VCaP (cell line): ENCODE measurements around the gene PRKAG1.

ENCODE experiments used
- H3K27ac ChIP-seq: fragments of 450-650 bp; 2 replicates; pipeline ENCODE4 v1.5.1; 2017
- TF ChIP-seq, protein P1 (sequence below): fragments of 450-650 bp; conservative IDR thresholded peaks from 2 replicates; pipeline ENCODE4 v1.5.1; 2017; ENCODE audit warnings: mild to moderate bottlenecking, moderate library complexity

The PRKAG1 gene

DNA sequence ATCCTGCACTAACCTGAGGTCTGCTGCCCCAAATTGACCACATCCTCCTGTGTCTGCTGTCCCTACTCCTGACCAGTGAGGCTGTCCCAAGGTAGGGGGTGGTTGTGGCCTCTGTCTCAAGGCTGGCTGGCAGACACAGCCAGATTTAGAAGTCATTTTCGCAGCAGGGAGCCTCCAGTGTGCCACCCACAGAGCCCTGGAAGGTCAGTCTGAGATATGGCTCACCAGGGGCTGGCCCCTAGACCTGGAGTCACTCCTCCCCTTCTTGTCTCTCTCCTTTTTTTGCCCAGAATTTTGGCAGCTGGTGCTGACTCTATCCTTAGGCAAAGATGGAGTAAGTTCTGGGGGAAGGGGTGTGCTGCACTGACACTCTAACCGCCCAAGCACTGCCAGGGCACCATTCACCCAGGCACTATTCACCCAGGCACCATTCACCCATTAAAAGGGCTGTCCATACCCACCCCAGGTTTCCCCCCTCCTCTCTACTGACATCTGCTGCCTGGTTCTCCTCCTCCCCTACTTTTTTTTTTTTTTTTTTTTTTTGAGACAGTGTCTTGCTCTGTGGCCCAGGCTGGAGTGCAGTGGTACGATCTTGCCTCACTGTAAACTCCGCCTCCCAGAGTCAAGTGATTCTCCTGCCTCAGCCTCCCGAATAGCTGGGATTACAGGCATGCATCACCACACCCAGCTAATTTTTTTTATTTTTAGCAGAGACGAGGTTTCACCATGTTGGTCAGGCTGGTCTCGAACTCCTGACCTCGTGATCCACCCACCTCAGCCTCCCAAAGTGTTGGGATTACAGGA, 27.1 kb downstream of the PRKAG1 start:
- no peak overlapping the region for H3K27ac ChIP-seq
- TF ChIP-seq, protein P1, sequence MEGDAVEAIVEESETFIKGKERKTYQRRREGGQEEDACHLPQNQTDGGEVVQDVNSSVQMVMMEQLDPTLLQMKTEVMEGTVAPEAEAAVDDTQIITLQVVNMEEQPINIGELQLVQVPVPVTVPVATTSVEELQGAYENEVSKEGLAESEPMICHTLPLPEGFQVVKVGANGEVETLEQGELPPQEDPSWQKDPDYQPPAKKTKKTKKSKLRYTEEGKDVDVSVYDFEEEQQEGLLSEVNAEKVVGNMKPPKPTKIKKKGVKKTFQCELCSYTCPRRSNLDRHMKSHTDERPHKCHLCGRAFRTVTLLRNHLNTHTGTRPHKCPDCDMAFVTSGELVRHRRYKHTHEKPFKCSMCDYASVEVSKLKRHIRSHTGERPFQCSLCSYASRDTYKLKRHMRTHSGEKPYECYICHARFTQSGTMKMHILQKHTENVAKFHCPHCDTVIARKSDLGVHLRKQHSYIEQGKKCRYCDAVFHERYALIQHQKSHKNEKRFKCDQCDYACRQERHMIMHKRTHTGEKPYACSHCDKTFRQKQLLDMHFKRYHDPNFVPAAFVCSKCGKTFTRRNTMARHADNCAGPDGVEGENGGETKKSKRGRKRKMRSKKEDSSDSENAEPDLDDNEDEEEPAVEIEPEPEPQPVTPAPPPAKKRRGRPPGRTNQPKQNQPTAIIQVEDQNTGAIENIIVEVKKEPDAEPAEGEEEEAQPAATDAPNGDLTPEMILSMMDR = no peak

DNA sequence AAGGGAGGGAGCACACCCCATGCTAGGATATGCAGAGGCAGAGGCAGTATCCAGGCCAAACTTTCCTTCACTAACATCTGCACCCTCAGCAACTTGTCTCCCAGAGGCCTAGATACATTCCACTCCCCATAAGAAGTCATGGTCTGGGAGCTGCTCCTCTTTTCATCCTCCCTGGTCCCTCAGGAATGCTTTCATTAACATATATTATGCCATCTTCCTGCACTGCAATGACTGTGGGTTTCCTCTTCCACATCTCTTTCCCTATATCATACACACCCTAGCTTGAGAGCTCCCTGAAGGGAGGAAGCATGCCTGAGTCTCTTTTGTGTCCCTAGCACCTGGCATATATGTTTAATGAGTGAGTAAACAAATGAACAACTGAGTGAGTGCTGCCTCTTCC, 28.0 kb downstream of the PRKAG1 start:
- TF ChIP-seq, protein P1 = no peak
- H3K27ac ChIP-seq = no peak overlapping the region

DNA sequence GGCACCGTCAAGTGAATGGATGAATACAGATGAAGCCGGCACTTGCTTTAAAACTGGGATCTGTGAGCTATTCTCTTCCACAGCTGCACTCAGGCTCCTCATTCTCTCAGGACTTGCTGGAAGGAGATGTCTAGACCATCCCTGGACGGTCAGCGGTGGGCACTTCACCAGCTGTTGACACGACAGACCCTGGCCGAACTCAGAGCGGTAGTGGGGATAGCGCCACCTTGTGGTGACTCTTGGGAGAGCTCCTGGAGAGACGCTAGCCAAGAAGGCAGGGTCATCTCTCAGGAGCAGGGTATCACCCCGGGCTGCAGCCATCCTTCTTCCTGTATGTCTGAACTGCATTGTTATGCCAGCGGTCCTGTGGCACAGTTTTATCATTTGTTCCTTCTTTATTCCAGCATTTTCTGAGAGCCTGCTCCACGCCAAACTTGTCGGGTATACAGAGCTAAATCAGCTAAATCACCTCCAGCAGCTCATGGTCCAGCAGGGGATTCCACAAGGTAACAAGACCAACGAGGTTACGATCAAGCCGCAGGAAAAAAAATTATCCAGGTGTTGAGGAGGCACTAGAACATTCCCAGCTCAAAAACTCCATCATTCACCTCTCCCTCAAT, 30.4 kb downstream of the PRKAG1 start:
- TF ChIP-seq, protein P1 = peak; percentile 88
- no peak overlapping the region for H3K27ac ChIP-seq

DNA sequence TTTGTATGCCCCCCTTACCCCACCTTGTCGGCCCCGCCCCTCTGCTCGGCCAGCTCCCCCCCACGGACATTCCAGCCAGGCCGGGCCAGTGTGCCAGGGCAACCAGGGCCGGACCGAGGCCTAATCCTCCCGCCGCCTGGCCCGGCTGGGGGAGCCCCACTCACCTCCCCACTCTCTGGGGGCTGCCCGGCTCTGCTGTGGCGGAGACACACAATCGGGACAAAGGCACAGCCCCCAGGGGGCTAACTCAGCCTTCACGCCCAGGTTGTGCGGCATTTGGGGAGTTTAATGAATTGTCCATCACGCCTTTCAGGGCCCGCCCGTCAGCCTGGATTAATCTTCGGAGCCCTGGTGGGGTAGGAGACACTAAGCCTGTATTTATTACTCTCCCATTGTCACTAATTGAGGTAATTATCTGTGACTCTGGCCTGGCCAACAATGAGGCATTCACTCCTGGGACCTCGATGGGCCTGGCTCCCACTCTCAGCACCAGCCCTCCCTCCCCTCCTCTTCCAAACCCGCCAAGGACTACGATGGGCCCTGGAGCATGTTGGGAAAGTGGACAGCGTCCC, 31.8 kb downstream of the PRKAG1 start:
- TF ChIP-seq, protein P1 = no peak
- H3K27ac ChIP-seq = no peak overlapping the region

DNA sequence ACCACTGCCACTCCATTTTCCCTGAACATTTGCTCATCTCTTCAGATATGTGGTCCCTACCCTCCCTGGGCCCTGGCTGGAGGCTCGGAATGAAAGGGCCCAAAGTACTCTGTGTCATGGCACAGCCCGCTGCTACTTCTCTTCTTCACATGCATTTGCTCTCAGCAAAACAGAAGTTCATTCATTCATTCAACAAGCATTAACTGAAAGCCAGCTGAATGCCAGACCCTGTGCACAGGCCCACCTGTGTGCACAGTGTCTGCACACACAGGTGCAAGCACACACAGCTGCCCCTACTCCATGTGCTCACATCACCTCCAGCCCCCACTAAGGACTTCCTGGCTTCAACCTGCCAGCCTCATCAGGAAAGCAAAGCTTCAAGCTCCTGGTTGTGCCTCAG, 32.7 kb downstream of the PRKAG1 start:
- H3K27ac ChIP-seq = no peak overlapping the region
- TF ChIP-seq, protein P1 = no peak

DNA sequence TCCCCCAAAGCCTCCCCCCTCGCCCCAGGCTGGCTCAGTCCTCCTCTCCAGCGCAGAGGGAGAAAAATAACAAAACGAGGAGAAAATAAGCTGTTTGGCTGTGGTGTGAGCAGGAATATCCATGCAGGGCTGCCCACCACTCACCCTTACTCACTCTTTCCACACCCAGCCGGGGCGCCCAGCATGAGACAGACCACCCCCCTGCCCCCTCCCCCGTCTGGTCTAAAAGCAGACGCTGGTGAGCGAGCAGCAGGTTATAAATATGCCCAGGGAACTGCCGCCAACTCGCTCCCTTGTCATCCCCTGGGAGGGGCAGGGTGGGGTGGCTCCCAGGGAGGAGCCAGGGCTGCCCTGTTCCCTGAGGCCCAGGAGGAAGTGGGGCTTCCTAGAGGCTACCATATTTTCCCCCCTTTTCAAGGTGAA, 33.1 kb downstream of the PRKAG1 start:
- no peak overlapping the region for H3K27ac ChIP-seq
- TF ChIP-seq, protein P1 = no peak

DNA sequence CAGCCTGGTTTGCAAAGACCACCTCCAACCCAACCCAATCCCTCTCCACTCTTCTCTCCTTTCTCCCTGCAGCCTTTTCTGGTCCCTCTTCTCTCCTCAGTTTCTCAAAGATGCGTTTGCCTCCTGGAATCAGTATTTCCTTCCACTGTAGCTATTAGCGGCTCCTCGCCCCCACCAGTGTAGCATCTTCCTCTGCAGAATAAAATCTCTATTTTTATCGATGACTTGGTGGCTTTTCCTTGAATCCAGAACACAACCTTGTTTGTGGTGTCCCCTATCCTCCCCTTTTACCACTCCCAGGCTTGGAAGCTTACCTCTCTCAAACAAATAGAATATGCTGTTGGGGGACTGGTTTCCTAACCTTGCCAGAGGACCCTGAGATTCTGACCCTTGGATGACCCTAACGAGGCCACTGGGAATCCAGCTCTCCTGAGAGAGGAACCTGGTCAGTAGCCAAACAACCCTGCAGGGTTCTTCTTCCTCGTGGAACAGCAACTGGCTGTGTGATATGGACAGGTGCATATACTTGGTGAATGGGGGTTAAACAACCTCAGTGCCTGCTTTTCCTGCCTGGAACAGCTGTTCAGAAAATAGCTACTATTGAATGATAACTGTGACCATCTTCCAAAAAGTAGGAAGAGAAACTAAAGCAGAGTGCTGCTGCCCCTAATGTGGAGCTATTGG, 36.0 kb downstream of the PRKAG1 start:
- no peak overlapping the region for H3K27ac ChIP-seq
- TF ChIP-seq, protein P1 = no peak
